Hematopoietic multipotent progenitor cell treated with erythropoietin and hydrocortisone succinate and interleukin-3 and kit ligand, for 15 days (in vitro differentiated cells): Measurements from ENCODE around the gene AKR1C1.
"Not testable (repeated sequence)": the region's sequence is repeated elsewhere in the genome, so short reads cannot be mapped to it uniquely, and the experiment has no call there.

ENCODE experiments used
- DNase-seq: peaks from one replicate; pipeline ENCODE4 v3.0.0-alpha.2; 2015; ENCODE audit warnings: low spot score

AKR1C1 gene

GRCh38 chr10:4984223-4984622 is 21.0 kb downstream of the AKR1C1 start:
- DNase-seq, result no peak

DNA sequence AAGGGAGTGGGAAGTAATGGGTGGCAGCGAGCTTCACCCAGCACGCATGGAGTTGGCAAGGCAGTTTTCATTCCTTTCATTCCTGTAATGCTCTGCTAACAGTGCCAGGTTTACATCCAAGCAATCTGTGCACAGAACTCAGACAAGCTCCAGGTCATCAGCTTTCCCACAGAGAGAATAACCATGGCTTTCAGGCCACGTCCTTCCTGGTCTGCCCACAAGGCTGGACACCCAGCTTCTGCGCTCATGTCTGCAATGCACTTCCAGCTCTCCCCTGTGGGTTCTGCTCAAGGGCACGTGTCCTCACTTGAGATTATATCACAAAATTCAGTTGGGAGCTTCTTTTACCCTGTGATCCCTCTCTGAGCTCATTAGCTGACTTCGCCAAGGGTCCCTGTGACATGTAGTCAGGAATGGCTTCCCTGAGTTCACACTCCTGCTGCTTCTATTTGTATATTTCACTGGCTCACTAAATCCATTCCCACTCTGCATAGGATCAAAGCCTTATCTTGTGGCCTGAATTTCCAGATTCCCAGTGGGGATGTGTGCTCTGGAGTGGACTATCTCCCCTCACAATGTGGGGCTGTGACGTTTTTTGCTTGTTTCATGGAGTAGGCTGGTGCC is 21.9 kb downstream of the AKR1C1 start:
- no peak for DNase-seq

DNA sequence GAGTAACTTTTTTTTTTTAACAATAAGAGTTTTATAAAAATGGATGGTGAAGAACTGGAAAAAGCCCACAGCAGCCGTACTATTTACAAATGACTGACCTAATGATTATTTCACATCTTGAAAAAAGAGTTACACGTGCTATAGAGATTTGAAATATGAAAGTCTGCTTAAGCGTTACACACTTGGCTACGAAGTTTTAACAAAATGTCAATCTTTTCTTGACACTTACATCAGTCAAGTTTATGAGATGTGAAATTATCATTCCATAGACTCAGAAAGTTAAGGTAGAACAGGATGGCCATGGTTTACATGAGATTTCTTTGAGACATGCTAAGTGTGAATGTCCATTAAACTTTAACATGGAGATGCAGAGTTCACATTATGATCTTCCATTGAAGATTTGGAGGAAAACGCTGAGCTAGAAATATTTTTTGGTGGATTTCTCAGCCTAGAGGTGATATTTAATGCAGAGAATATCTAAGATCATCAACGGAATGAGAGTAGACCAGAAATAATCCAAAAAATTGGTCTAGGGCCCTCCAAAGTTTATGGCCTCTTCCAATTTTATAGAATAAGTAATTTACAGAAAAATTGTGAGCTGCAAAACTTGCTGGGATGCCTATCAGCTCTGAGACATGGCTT is 24.9 kb downstream of the AKR1C1 start:
- DNase-seq, result not testable (repeated sequence)

DNA sequence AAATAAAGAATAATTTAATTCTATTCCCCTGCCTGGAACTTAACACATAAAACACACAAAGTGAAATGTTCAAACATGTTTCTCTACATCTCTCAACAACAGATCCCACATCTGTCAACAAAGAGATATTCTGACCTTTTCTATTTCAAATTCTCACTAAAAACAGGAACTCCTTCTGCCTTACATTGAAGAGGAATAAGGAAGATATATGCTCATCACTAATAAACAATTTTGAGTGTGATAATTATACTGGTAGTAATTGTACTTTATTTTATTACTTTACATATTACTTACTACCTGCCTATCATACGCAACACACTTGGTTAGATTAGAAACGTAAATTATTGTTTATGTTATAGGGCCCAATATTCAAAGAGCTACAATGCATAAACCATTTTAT is 27.0 kb downstream of the AKR1C1 start:
- no peak for DNase-seq

DNA sequence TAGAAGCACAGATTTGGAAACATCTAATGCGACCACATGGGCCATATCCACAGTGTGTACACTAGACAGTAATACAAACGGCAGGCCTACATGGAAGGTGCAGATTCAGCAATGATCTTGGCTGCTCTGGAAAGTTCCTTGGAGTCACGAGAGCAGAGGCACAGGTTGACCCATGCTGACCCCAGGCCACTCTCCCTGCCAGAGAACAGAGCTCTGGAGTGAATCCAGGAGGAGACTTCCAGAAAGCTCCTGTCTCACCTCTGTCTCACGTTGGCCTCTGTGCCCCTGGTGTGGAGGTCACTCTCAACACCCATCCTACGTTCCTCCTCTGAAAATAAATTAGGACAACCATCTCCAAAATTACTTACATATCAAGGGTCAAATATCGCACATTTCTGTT is 28.2 kb downstream of the AKR1C1 start:
- not testable (repeated sequence) for DNase-seq

DNA sequence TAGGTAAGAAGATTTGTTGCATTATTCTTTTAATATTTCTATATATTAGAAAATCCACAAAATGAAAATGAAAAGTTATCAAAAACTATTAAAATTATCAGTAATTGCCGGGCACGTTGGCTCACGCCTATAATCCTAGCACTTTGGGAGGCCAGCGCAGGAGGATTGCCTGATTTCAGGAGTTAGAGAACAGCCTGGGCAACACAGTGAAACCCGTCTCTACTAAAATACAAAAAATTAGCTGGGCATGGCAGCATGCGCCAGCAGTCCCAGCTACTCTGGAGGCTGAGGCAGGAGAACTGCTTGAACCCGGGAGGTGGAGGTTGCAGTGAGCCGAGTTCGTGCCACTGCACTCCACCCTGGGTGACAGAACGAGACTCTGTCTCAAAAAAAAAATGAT is 29.3 kb downstream of the AKR1C1 start:
- DNase-seq, result not testable (repeated sequence)

- DNase-seq, result not testable (repeated sequence)
Observed at GRCh38 chr10:4994260-4994659, 31.0 kb downstream of the AKR1C1 start.

GRCh38 chr10:4998671-4999070 is 35.5 kb downstream of the AKR1C1 start:
- no peak for DNase-seq

DNA sequence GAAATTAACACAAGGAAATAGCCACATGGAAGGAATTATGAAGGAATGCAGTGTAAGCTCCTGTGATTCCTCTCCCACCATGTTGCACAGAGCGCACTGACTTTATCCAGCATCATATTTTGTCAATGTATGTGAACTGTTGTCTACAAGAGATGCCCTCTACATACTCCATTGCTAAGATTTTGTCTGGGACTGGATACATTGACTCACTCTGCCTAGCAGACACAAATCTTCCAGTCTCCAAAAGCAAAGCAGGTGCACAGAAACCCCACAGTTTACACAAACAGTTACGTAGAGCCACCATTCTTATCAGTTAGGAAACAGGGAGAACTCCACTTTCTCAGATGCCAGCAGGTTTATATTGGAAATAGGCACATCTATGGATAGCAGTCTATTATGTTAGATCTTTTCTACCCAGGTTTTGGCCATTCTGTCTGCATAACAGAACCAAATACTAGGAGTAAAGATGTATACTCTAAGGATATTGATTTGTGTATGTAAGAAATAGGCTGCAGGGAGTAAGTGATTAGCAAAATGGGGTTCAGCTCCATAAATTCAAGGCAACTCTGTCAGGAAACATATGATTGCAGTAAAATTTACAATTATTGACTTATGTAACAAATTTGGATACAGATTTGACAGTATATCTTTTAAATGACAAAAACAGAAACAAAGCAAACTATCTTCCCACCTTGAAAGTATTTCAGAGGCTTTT is 39.0 kb downstream of the AKR1C1 start:
- DNase-seq, result no peak

DNA sequence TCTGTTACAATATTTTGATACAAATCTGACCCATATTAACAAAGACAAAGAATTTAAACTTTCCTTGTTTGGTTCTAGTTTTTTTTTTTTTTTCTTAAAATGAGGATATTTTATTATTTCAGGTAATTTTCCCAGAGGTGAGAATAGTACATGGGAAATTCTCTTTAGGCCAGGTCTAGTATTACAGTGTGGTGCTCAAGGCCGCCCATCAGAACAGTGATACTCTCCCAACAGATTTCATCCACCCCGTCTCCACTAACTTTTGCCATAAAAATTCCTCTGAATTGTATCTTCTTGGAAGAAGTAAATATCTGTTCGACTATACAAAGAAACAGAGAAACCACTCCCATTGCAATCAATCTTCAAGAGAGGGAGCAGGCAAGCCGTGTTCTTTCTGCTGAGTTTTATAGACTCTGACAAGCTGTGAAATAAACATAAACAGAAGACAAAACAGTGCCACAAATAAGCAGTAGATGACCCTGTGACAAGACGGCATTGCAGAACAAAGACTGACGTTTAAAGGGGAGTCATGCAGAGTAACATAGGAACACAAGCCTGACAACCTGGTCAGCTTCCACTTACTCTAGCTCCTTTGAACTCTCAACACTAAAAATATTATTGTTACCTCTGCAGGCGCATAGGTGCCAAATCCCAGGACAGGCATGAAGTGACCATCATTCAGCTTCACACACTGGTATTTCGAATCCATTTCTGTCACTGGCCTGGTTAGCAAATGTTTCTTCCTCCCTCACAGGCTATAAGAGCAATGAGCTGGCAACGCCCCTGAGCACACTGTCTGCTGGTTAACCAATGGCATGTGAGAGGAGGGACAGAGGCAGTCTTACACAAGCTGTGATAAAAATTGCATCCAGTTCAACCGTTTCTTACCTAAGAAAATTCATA is 40.2 kb downstream of the AKR1C1 start, which contains the start of gene AKR1C2:
Gene AKR1C2, minus strand, starts transcription at position 731 of the 903 bp plus-strand sequence. Its CDS starts 22 bp downstream, at position 709.
- DNase-seq, result not testable (repeated sequence)

- not testable (repeated sequence) for DNase-seq
Observed at GRCh38 chr10:5004030-5004385, 40.8 kb downstream of the AKR1C1 start.

DNA sequence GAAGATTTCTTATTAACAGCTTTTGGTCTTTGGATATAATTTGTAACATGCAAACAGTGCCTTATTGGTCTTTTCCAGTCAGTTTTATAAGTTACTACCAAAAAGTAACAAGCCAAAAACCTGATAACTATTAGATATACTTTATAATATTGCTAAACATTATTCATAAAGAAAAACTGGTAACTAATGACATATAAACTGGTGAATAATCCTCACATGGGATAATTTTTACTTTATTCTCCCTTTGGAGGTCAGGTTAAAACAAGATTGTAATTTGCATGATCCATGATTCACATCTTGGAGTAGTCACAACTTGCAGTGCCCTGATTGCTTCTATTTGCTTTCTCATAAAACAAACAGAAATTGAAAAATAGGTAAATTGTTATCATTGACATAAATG is 41.3 kb downstream of the AKR1C1 start:
- not testable (repeated sequence) for DNase-seq

GRCh38 chr10:5008857-5009548 is 45.8 kb downstream of the AKR1C1 start:
- DNase-seq, result not testable (repeated sequence)

DNA sequence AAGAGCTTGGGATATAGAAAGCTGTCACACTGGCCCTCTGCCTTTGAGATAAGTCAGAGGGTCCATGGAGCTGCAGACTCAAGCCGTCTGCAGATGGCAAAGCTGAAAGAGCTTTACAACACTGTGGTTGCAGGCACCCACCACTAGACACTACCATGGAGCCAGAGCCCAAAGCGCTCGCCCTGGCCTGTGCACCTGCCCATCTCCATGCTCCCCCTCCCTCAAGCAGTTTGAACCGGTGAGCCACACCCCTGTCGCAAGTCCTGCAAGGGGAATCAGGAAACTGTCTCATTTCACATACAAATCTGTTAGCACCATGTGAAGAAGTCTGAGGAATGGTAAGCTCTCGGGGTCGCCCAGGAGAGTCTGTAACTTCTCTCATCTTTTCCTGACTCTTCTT is 46.8 kb downstream of the AKR1C1 start:
- not testable (repeated sequence) for DNase-seq

GRCh38 chr10:5011392-5011791 is 48.2 kb downstream of the AKR1C1 start:
- DNase-seq, result not testable (repeated sequence)

DNA sequence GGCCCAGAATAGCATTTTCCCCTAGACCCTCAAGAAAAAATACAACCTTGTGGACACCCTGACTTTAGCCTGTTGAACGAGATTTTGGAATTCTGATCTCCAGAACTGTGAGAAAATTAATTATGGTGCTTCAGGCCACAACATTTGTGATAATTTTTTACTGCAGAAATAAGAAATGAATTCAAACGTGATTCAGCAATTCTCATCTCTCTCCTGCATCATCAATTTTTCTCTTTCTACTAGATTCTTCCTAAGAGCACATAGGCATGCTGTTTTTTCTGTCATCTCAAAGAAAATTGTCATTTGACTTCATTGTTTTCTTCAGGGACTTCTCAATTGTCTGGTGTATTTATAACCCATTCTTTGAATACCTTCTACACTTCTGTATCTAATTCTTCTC is 49.4 kb downstream of the AKR1C1 start:
- DNase-seq, result no peak

DNA sequence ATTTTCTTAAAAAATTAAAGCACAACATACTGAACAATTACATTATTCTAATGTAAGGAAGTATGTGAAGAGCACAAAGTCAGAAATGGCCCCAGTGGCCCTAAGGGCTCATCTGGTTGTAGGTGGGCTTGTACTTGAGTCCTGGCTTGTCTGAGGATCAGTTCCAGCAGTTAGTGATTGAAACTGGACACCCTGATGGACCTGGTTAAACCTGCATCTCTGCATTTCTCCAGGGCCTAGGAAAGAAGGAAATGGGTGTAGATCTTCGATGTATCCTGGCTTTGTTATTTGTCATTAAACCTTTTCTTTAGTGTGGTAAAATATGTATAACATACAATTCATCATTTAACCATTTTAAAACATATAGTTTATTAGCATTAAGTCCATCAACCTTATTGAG is 50.2 kb downstream of the AKR1C1 start:
- no peak for DNase-seq

GRCh38 chr10:5014200-5014910 is 51.1 kb downstream of the AKR1C1 start:
- not testable (repeated sequence) for DNase-seq

DNA sequence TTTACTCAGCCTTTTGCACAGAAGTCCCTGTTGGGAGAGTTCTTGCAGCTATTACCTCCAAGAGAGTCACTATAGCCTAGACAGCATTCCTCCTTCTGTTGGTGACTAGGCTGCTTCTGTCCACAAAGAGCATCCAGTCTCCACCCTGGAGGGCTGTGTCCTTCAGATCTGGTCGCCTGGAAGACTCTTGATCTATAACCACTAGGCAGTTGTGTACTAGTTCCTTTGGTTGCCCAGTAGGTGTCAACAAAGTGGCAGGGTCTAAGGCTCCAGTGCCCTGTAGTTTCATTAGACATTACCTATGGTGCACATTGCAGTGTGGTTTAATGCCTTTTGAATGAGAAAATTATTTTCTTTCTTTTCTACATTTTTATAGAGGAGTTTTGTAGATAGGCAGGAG is 51.7 kb downstream of the AKR1C1 start:
- DNase-seq, result peak; percentile 56

- no peak for DNase-seq
Observed at GRCh38 chr10:5018134-5018533, 54.9 kb downstream of the AKR1C1 start.
